HCT116 (cell line): ENCODE results near the gene TNS3.

ENCODE experiments used
- CBX3 ChIP-seq: IDR thresholded peaks from 2 replicates; pipeline ENCODE4 v1.6.1; 2012; ENCODE audit warnings: low read depth
- POLR2A ChIP-seq: IDR thresholded peaks from 2 replicates; pipeline ENCODE4 v1.7.0; 2011; ENCODE audit warnings: borderline replicate concordance; ENCODE audit not compliant: insufficient read depth, insufficient read length; ENCODE audit errors: extremely low read depth
- POLR2AphosphoS5 ChIP-seq: IDR thresholded peaks from 2 replicates; pipeline ENCODE4 v1.6.1; 2011; ENCODE audit warnings: mild to moderate bottlenecking, low read depth, low read length, moderate library complexity
- SIN3A ChIP-seq: IDR thresholded peaks from 2 replicates; pipeline ENCODE4 v1.6.1; 2012; ENCODE audit warnings: low read depth
- SP1 ChIP-seq: IDR thresholded peaks from 2 replicates; pipeline ENCODE4 v1.6.1; 2012; ENCODE audit warnings: low read depth
- TCF7L2 ChIP-seq: IDR thresholded peaks from 2 replicates; pipeline ENCODE4 v1.7.0; 2011; ENCODE audit warnings: borderline replicate concordance, inconsistent platforms; ENCODE audit not compliant: insufficient read depth, insufficient read length; ENCODE audit errors: extremely low read depth
- TF ChIP-seq, protein P1 (sequence below), 3 experiments: fragments of 200-600 bp in 1 of 3; sonication (generic) in 1 of 3; IDR thresholded peaks in 2 of 3; conservative IDR thresholded peaks in 1 of 3; 2 replicates each; pipeline ENCODE4 v1.5.1; 2012 to 2017; ENCODE audit warnings: low read depth in 2 of 3, low read length in 2 of 3, antibody characterized with exemption in 1 of 3, borderline replicate concordance in 1 of 3, control low read depth in 1 of 3, mild to moderate bottlenecking in 1 of 3, mixed read lengths in 1 of 3, mixed run types in 1 of 3, moderate library complexity in 1 of 3; ENCODE audit not compliant: insufficient read depth in 1 of 3

DNA sequence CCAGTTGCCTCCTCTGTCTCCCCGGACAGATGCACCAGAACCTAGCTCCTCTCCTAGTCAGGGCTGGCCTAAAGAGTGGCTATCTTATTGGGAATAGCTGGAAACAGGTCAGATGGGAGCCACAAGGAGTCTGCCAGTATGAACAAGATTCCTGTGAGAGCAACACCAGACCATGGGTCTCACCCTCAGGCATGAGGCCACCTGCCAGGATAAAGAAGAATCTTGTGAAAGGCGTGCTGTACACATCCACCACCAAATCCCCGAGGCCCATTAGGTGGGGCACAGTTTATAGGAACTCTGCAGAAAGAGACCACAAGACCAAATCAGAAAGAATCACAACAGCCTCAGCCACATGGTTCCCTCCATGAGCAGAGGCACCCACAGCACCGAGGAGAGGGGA lies 325.9 kb downstream of the TNS3 start:
- TF ChIP-seq TCF7L2 (no peak), POLR2A (no peak), SIN3A (no peak), POLR2AphosphoS5 (no peak), SP1 (no peak), CBX3 (no peak)
- TF ChIP-seq, protein P1, sequence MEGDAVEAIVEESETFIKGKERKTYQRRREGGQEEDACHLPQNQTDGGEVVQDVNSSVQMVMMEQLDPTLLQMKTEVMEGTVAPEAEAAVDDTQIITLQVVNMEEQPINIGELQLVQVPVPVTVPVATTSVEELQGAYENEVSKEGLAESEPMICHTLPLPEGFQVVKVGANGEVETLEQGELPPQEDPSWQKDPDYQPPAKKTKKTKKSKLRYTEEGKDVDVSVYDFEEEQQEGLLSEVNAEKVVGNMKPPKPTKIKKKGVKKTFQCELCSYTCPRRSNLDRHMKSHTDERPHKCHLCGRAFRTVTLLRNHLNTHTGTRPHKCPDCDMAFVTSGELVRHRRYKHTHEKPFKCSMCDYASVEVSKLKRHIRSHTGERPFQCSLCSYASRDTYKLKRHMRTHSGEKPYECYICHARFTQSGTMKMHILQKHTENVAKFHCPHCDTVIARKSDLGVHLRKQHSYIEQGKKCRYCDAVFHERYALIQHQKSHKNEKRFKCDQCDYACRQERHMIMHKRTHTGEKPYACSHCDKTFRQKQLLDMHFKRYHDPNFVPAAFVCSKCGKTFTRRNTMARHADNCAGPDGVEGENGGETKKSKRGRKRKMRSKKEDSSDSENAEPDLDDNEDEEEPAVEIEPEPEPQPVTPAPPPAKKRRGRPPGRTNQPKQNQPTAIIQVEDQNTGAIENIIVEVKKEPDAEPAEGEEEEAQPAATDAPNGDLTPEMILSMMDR (IDR thresholded peaks at IDR 0.05 in 2 of 3, conservative IDR thresholded peaks at IDR 0.05 in 1 of 3; ENCODE audit: borderline replicate concordance in 1 of 3, insufficient read depth in 1 of 3, low read depth in 2 of 3, low read length in 2 of 3): no peak
